GM23338 (cell line): Measurements from ENCODE around the gene QDPR. TPM values are rescaled to one million over a fixed set of nuclear protein-coding genes. Genes with fewer than 3 reads are reported as not detected.

Experiments used
- ATAC-seq: fragments of 200-7000 bp; cut with Tn5 transposase; 3 replicates; pipeline ENCODE4 v1.9.1; 2020
- DNase-seq: peaks from one replicate; pipeline ENCODE4 v3.0.0-alpha.2; 2015; ENCODE audit warnings: low spot score
- H2AFZ ChIP-seq: fragments of 200-600 bp; sonication (generic); 2 replicates; pipeline ENCODE4 v1.8.0; 2016; ENCODE audit warnings: antibody characterized with exemption, mild to moderate bottlenecking, moderate library complexity
- H3F3A ChIP-seq: fragments of 200-600 bp; sonication (generic); replicated peaks from 2 replicates; pipeline ENCODE4 v1.8.0; 2017; ENCODE audit warnings: antibody characterized with exemption, mixed run types, low read depth
- H3K27ac ChIP-seq: fragments of 200-600 bp; sonication (generic); 2 replicates; pipeline ENCODE4 v1.6.1; 2016; ENCODE audit warnings: low read depth
- H3K27me3 ChIP-seq: fragments of 200-600 bp; sonication (generic); 2 replicates; pipeline ENCODE4 v1.8.0; 2016; ENCODE audit warnings: mild to moderate bottlenecking, mixed run types, moderate library complexity; ENCODE audit not compliant: insufficient read depth
- H3K36me3 ChIP-seq: fragments of 200-600 bp; sonication (generic); 2 replicates; pipeline ENCODE4 v1.8.0; 2016; ENCODE audit warnings: mild to moderate bottlenecking; ENCODE audit not compliant: insufficient read depth
- H3K4me1 ChIP-seq: fragments of 200-600 bp; sonication (generic); 2 replicates; pipeline ENCODE4 v1.8.0; 2016; ENCODE audit warnings: mild to moderate bottlenecking, moderate library complexity; ENCODE audit not compliant: insufficient read depth
- H3K4me2 ChIP-seq: fragments of 200-600 bp; sonication (generic); 2 replicates; pipeline ENCODE4 v1.7.1; 2017; ENCODE audit warnings: mixed run types
- H3K4me3 ChIP-seq: fragments of 200-600 bp; sonication (generic); 2 replicates; pipeline ENCODE4 v1.6.1; 2016; ENCODE audit warnings: mixed run types
- H3K79me2 ChIP-seq: fragments of 200-600 bp; sonication (generic); replicated peaks from 2 replicates; pipeline ENCODE4 v1.8.0; 2017; ENCODE audit warnings: mild to moderate bottlenecking; ENCODE audit not compliant: insufficient read depth
- H3K9me2 ChIP-seq: fragments of 200-600 bp; sonication (generic); 2 replicates; pipeline ENCODE4 v1.8.0; 2017; ENCODE audit not compliant: insufficient read depth
- H4K20me1 ChIP-seq: fragments of 200-600 bp; sonication (generic); replicated peaks from 2 replicates; pipeline ENCODE4 v1.8.0; 2017; ENCODE audit warnings: mild to moderate bottlenecking; ENCODE audit not compliant: insufficient read depth
- H3K27ac Mint-ChIP-seq: 2 replicates; pipeline ENCODE4 v1.8.0; 2020; ENCODE audit warnings: inconsistent platforms, mild to moderate bottlenecking, moderate library complexity, mixed read lengths
- H3K27me3 Mint-ChIP-seq: 3 replicates; pipeline ENCODE4 v1.8.0; 2022; ENCODE audit warnings: low read depth, mild to moderate bottlenecking, moderate library complexity, mixed read lengths, inconsistent platforms; ENCODE audit not compliant: insufficient read depth, poor library complexity
- H3K36me3 Mint-ChIP-seq: 3 replicates; pipeline ENCODE4 v1.8.0; 2021; ENCODE audit warnings: low read depth, mild to moderate bottlenecking, inconsistent platforms, moderate library complexity, mixed read lengths
- H3K4me1 Mint-ChIP-seq: 3 replicates; pipeline ENCODE4 v1.8.0; 2020; ENCODE audit warnings: mild to moderate bottlenecking, inconsistent platforms, mixed read lengths
- H3K4me3 Mint-ChIP-seq: 3 replicates; pipeline ENCODE4 v1.8.0; 2021; ENCODE audit warnings: moderate library complexity, mild to moderate bottlenecking, inconsistent platforms, mixed read lengths
- H3K9me3 Mint-ChIP-seq: 3 replicates; pipeline ENCODE4 v1.8.0; 2020; ENCODE audit warnings: moderate library complexity, mild to moderate bottlenecking, inconsistent platforms, mixed read lengths
- EZH2 ChIP-seq: fragments of 200-600 bp; sonication (generic); IDR thresholded peaks from one replicate; pipeline ENCODE4 v1.8.0; 2017; ENCODE audit warnings: antibody characterized with exemption, mild to moderate bottlenecking, low read depth; ENCODE audit not compliant: unreplicated experiment
- EZH2phosphoT487 ChIP-seq: fragments of 200-600 bp; sonication (generic); IDR thresholded peaks from one replicate; pipeline ENCODE4 v1.8.1; 2018; ENCODE audit warnings: antibody characterized with exemption; ENCODE audit not compliant: unreplicated experiment
- JUNB ChIP-seq: IDR thresholded peaks from one replicate; pipeline ENCODE4 v1.6.1; 2016; ENCODE audit warnings: antibody characterized with exemption; ENCODE audit not compliant: unreplicated experiment
- NANOG ChIP-seq: IDR thresholded peaks from 2 replicates; pipeline ENCODE4 v1.6.1; 2016; ENCODE audit warnings: antibody characterized with exemption, borderline replicate concordance
- POLR2AphosphoS5 ChIP-seq: IDR thresholded peaks from 2 replicates; pipeline ENCODE4 v1.6.1; 2016; ENCODE audit warnings: antibody characterized with exemption, low read depth
- REST ChIP-seq: IDR thresholded peaks from one replicate; pipeline ENCODE4 v1.6.1; 2018; ENCODE audit warnings: antibody characterized with exemption; ENCODE audit not compliant: unreplicated experiment
- STAT1 ChIP-seq: IDR thresholded peaks from one replicate; pipeline ENCODE4 v1.6.1; 2016; ENCODE audit warnings: antibody characterized with exemption; ENCODE audit not compliant: unreplicated experiment
- ZNF114 ChIP-seq: fragments of 250-450 bp; sonication (Bioruptor Pico); IDR thresholded peaks from 2 replicates; pipeline ENCODE4 v1.5.0; 2020; ENCODE audit warnings: mild to moderate bottlenecking, moderate library complexity
- ZNF331 ChIP-seq: fragments of 250-450 bp; sonication (Bioruptor Pico); IDR thresholded peaks from 2 replicates; pipeline ENCODE4 v1.5.0; 2020; ENCODE audit warnings: low read depth, mild to moderate bottlenecking, moderate library complexity
- polyA plus RNA-seq: library from polyadenylated mRNA; unstranded; fragments of >200 nt; fragmentation: Nextera tagmentation; extraction: Ambion mirVana; gene quantifications from 2 replicates; pipeline ENCODE4 v1.2.1, GENCODE V29; 2016
- total RNA-seq: library from RNA; depleted of rRNA; stranded (reverse); fragments of >200 nt; shearing (Covaris generic); gene quantifications from 2 replicates; pipeline ENCODE4 v1.2.3, GENCODE V29; 2014
- TF ChIP-seq, protein P1 (sequence below): IDR thresholded peaks from 2 replicates; pipeline ENCODE4 v1.6.1; 2016; ENCODE audit warnings: antibody characterized with exemption
- TF ChIP-seq, protein P2 (sequence below): fragments of 250-450 bp; sonication (Bioruptor Pico); IDR thresholded peaks from 2 replicates; pipeline ENCODE4 v1.5.0; 2020; ENCODE audit warnings: mild to moderate bottlenecking, moderate library complexity

QDPR gene
- total and polyA plus RNA-seq, 2 experiments from 2014 or later = 31.5 to 42.7 TPM

DNA sequence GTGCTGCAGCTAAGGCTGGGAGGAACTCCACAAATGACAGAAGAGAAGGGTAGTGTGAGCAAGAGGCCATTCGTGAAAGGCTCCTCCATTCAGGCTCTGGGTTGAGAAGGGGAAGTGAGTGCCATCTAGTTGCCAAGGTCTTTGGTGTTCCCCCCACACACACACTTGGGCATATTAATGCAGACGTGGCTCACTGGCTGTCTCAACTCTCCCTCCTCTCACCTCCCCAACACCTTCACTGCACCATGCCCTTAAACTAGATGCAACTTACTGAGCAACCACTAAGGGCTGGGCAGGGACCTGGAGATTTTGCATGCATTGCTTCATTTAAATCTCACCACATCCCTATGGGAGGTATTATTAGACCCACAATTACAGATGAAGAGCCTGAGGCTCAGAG, 11.8 kb upstream of the QDPR start (continued):
- no peak for TF ChIP-seq REST
- no peak for TF ChIP-seq NANOG
- TF ChIP-seq JUNB = no peak

DNA sequence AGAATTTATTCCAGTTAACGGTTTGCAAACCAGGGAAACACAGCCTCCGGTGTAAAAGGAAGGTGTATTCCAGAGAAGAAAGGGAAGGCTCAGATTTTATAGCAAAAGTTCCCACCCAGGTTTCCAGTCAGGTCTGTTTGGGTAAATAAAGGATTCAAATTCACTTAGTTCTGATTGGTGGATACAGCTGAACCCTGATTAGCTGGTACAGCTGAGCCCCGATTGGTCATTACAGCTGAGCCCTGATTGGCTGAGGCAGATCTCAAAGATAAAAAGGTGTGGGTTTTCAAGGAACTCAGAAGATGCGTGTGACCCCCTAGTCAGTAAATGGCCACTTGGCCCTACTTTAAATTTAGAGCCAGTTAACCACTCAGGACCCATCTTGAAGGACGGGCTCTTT, 9.7 kb upstream of the QDPR start:
- H3K4me3 Mint-ChIP-seq = no peak overlapping the region
- no peaks in the 10 kb centered on the region for H3K79me2 ChIP-seq
- H3K4me1 Mint-ChIP-seq = peaks cover 20% of the 10 kb centered on the region
- no peaks in the 10 kb centered on the region for H4K20me1 ChIP-seq
- H3K36me3 ChIP-seq = no peaks in the 10 kb centered on the region
- H3K36me3 Mint-ChIP-seq = no peaks in the 10 kb centered on the region
- H3K4me3 ChIP-seq = no peak overlapping the region
- no peak overlapping the region for H3K27ac ChIP-seq
- peaks cover under 1% of the 10 kb centered on the region for H3K27me3 Mint-ChIP-seq
- H2AFZ ChIP-seq = no peak overlapping the region
- no peaks in the 10 kb centered on the region; the same call in 1 of the 2 replicates for H3K9me2 ChIP-seq
- H3K27me3 ChIP-seq = no peaks in the 10 kb centered on the region
- H3K27ac Mint-ChIP-seq = no peak overlapping the region
- no peaks in the 10 kb centered on the region for H3K9me3 Mint-ChIP-seq
- H3K4me1 ChIP-seq = peaks cover 16% of the 10 kb centered on the region
- no peaks in the 10 kb centered on the region for H3F3A ChIP-seq
- DNase-seq = no peak
- no peak overlapping the region for H3K4me2 ChIP-seq
- no peak for ATAC-seq
- no peak for TF ChIP-seq ZNF114 (CRISPR knock-in tag)
- TF ChIP-seq, protein P1, sequence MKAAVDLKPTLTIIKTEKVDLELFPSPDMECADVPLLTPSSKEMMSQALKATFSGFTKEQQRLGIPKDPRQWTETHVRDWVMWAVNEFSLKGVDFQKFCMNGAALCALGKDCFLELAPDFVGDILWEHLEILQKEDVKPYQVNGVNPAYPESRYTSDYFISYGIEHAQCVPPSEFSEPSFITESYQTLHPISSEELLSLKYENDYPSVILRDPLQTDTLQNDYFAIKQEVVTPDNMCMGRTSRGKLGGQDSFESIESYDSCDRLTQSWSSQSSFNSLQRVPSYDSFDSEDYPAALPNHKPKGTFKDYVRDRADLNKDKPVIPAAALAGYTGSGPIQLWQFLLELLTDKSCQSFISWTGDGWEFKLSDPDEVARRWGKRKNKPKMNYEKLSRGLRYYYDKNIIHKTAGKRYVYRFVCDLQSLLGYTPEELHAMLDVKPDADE = no peak
- no peak for TF ChIP-seq EZH2phosphoT487
- TF ChIP-seq POLR2AphosphoS5 = no peak
- TF ChIP-seq NANOG = no peak
- TF ChIP-seq STAT1 = no peak
- no peak for TF ChIP-seq EZH2
- TF ChIP-seq, protein P2, sequence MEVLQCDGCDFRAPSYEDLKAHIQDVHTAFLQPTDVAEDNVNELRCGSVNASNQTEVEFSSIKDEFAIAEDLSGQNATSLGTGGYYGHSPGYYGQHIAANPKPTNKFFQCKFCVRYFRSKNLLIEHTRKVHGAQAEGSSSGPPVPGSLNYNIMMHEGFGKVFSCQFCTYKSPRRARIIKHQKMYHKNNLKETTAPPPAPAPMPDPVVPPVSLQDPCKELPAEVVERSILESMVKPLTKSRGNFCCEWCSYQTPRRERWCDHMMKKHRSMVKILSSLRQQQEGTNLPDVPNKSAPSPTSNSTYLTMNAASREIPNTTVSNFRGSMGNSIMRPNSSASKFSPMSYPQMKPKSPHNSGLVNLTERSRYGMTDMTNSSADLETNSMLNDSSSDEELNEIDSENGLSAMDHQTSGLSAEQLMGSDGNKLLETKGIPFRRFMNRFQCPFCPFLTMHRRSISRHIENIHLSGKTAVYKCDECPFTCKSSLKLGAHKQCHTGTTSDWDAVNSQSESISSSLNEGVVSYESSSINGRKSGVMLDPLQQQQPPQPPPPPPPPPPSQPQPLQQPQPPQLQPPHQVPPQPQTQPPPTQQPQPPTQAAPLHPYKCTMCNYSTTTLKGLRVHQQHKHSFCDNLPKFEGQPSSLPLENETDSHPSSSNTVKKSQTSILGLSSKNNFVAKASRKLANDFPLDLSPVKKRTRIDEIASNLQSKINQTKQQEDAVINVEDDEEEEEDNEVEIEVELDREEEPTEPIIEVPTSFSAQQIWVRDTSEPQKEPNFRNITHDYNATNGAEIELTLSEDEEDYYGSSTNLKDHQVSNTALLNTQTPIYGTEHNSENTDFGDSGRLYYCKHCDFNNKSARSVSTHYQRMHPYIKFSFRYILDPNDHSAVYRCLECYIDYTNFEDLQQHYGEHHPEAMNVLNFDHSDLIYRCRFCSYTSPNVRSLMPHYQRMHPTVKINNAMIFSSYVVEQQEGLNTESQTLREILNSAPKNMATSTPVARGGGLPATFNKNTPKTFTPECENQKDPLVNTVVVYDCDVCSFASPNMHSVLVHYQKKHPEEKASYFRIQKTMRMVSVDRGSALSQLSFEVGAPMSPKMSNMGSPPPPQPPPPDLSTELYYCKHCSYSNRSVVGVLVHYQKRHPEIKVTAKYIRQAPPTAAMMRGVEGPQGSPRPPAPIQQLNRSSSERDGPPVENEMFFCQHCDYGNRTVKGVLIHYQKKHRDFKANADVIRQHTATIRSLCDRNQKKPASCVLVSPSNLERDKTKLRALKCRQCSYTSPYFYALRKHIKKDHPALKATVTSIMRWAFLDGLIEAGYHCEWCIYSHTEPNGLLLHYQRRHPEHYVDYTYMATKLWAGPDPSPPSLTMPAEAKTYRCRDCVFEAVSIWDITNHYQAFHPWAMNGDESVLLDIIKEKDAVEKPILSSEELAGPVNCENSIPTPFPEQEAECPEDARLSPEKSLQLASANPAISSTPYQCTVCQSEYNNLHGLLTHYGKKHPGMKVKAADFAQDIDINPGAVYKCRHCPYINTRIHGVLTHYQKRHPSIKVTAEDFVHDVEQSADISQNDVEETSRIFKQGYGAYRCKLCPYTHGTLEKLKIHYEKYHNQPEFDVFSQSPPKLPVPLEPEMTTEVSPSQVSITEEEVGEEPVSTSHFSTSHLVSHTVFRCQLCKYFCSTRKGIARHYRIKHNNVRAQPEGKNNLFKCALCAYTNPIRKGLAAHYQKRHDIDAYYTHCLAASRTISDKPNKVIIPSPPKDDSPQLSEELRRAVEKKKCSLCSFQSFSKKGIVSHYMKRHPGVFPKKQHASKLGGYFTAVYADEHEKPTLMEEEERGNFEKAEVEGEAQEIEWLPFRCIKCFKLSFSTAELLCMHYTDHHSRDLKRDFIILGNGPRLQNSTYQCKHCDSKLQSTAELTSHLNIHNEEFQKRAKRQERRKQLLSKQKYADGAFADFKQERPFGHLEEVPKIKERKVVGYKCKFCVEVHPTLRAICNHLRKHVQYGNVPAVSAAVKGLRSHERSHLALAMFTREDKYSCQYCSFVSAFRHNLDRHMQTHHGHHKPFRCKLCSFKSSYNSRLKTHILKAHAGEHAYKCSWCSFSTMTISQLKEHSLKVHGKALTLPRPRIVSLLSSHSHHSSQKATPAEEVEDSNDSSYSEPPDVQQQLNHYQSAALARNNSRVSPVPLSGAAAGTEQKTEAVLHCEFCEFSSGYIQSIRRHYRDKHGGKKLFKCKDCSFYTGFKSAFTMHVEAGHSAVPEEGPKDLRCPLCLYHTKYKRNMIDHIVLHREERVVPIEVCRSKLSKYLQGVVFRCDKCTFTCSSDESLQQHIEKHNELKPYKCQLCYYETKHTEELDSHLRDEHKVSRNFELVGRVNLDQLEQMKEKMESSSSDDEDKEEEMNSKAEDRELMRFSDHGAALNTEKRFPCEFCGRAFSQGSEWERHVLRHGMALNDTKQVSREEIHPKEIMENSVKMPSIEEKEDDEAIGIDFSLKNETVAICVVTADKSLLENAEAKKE (CRISPR knock-in tag) = no peak
- no peak for TF ChIP-seq REST
- TF ChIP-seq JUNB = no peak
- no peak for TF ChIP-seq ZNF331 (CRISPR knock-in tag)
